HG03571 (cell line): ENCODE measurements around the gene SMAP2.
"Not testable (repeated sequence)": the region's sequence is repeated elsewhere in the genome, so short reads cannot be mapped to it uniquely, and the experiment has no call there.

Experiments
- ATAC-seq: cut with Tn5 transposase; IDR thresholded peaks from one replicate; pipeline ENCODE4 v1.9.1; 2021; ENCODE audit not compliant: unreplicated experiment

The SMAP2 gene

GRCh38 chr1:40371707-40372258 is 1.7 kb upstream of the SMAP2 start:
- no peak for ATAC-seq

GRCh38 chr1:40372658-40373322 is 737 bp upstream of the SMAP2 start:
- no peak for ATAC-seq

GRCh38 chr1:40377512-40377911 is 4.0 kb downstream of the SMAP2 start:
- ATAC-seq = no peak

GRCh38 chr1:40379785-40380452 is 6.4 kb downstream of the SMAP2 start:
- ATAC-seq = no peak

GRCh38 chr1:40380817-40381216 is 7.3 kb downstream of the SMAP2 start:
- no peak for ATAC-seq

GRCh38 chr1:40381268-40382107 is 8.0 kb downstream of the SMAP2 start:
- ATAC-seq = no peak

- ATAC-seq = no peak
Measured at GRCh38 chr1:40382108-40382460, 8.6 kb downstream of the SMAP2 start.

- no peak for ATAC-seq
Measured at GRCh38 chr1:40382601-40383000, 9.1 kb downstream of the SMAP2 start.

- ATAC-seq = no peak
Measured at GRCh38 chr1:40383095-40383487, 9.6 kb downstream of the SMAP2 start.

- ATAC-seq = no peak
Measured at GRCh38 chr1:40383488-40384412, 10.2 kb downstream of the SMAP2 start.

GRCh38 chr1:40384413-40384762 is 10.9 kb downstream of the SMAP2 start:
- no peak for ATAC-seq

GRCh38 chr1:40384887-40385286 is 11.4 kb downstream of the SMAP2 start:
- no peak for ATAC-seq

- ATAC-seq = peak; percentile 53
Measured at GRCh38 chr1:40385437-40386358, 12.2 kb downstream of the SMAP2 start.

GRCh38 chr1:40386359-40386723 is 12.8 kb downstream of the SMAP2 start:
- ATAC-seq = no peak

GRCh38 chr1:40386796-40387195 is 13.3 kb downstream of the SMAP2 start:
- ATAC-seq = no peak

GRCh38 chr1:40387381-40388306 is 14.1 kb downstream of the SMAP2 start:
- not testable (repeated sequence) for ATAC-seq

GRCh38 chr1:40388456-40389321 is 15.2 kb downstream of the SMAP2 start:
- not testable (repeated sequence) for ATAC-seq
